Ammon's horn (tissue), 1 donor: ENCODE measurements around the gene R3HDML.
"Not testable (repeated sequence)": the region's sequence is repeated elsewhere in the genome, so short reads cannot be mapped to it uniquely, and the experiment has no call there.

Source experiments
- DNase-seq: peaks from one replicate; pipeline ENCODE4 v3.0.0-alpha.2; 2016; ENCODE audit warnings: low spot score

The R3HDML gene

GRCh38 chr20:44336725-44337380, at the start of gene R3HDML:
R3HDML (plus strand) TSS chr20:44337043; CDS start chr20:44337158, 115 bp downstream.
- DNase-seq = no peak

- no peak for DNase-seq
These were observed 49.4 kb upstream of the R3HDML start for GRCh38 chr20:44287272-44288097.

GRCh38 chr20:44288252-44288651, 48.6 kb upstream of the R3HDML start:
- DNase-seq = no peak

GRCh38 chr20:44291754-44292153, 45.1 kb upstream of the R3HDML start:
- DNase-seq = no peak

GRCh38 chr20:44296011-44296410, 40.8 kb upstream of the R3HDML start:
- no peak for DNase-seq

- DNase-seq = no peak
These were observed 39.1 kb upstream of the R3HDML start for GRCh38 chr20:44297721-44298120.

- not testable (repeated sequence) for DNase-seq
These were observed 37.8 kb upstream of the R3HDML start for GRCh38 chr20:44299011-44299535.

- no peak for DNase-seq
These were observed 35.6 kb upstream of the R3HDML start for GRCh38 chr20:44301285-44301684.

GRCh38 chr20:44302026-44302669, 34.7 kb upstream of the R3HDML start:
- DNase-seq = no peak

GRCh38 chr20:44302736-44303135, 34.1 kb upstream of the R3HDML start:
- no peak for DNase-seq

GRCh38 chr20:44304383-44304782, 32.5 kb upstream of the R3HDML start:
- no peak for DNase-seq

- no peak for DNase-seq
These were observed 29.9 kb upstream of the R3HDML start for GRCh38 chr20:44306927-44307326.

GRCh38 chr20:44309763-44310663, 26.8 kb upstream of the R3HDML start:
- DNase-seq = no peak

GRCh38 chr20:44310664-44311639, 25.9 kb upstream of the R3HDML start, which contains the start of gene FITM2:
FITM2 (minus strand) TSS chr20:44311202; CDS start chr20:44311148, 54 bp downstream.
- DNase-seq = peak; percentile 98

GRCh38 chr20:44314870-44315269, 22.0 kb upstream of the R3HDML start:
- DNase-seq = no peak

- DNase-seq = no peak
These were observed 16.9 kb upstream of the R3HDML start for GRCh38 chr20:44319839-44320422.

GRCh38 chr20:44324343-44324742, 12.5 kb upstream of the R3HDML start:
- DNase-seq = no peak

GRCh38 chr20:44326391-44327159, 10.3 kb upstream of the R3HDML start:
- DNase-seq = no peak

GRCh38 chr20:44327748-44328147, 9.1 kb upstream of the R3HDML start:
- not testable (repeated sequence) for DNase-seq
